AG08395 (cell line): ENCODE data around the gene ZSCAN10.

ENCODE experiments used
- DNase-seq: peaks from one replicate; pipeline ENCODE4 v3.0.0; 2012; ENCODE audit warnings: mixed read lengths, low spot score

ZSCAN10 gene

GRCh38 chr16:3112058-3112880 is 13.2 kb upstream of the ZSCAN10 start, which contains the start of gene ZNF205:
Gene ZNF205 (plus strand): TSS chr16:3112586. CDS start chr16:3113431, 845 bp downstream.
- DNase-seq, result peak; percentile 91

GRCh38 chr16:3106205-3106928 is 7.3 kb upstream of the ZSCAN10 start:
- DNase-seq, result peak; percentile 95

GRCh38 chr16:3101841-3102470 is 2.9 kb upstream of the ZSCAN10 start:
- DNase-seq, result no peak

- no peak for DNase-seq
Measured at GRCh38 chr16:3101018-3101840, 2.1 kb upstream of the ZSCAN10 start.

- peak; percentile 95 for DNase-seq
Measured at GRCh38 chr16:3099732-3100499, 822 bp upstream of the ZSCAN10 start.

GRCh38 chr16:3099395-3099731 is 269 bp upstream of the ZSCAN10 start:
- no peak for DNase-seq

GRCh38 chr16:3097266-3097665 is 1.8 kb downstream of the ZSCAN10 start:
- no peak for DNase-seq

GRCh38 chr16:3096362-3096761 is 2.7 kb downstream of the ZSCAN10 start:
- DNase-seq, result no peak

GRCh38 chr16:3095869-3096268 is 3.2 kb downstream of the ZSCAN10 start:
- DNase-seq, result no peak

- peak; percentile 41 for DNase-seq
Measured at GRCh38 chr16:3094289-3095027, 4.6 kb downstream of the ZSCAN10 start.

GRCh38 chr16:3092501-3092941 is 6.6 kb downstream of the ZSCAN10 start:
- no peak for DNase-seq

GRCh38 chr16:3091551-3091950 is 7.5 kb downstream of the ZSCAN10 start:
- no peak for DNase-seq

- no peak for DNase-seq
Measured at GRCh38 chr16:3089717-3090592, 9.1 kb downstream of the ZSCAN10 start.

GRCh38 chr16:3088925-3089716 is 10.0 kb downstream of the ZSCAN10 start:
- DNase-seq, result no peak

GRCh38 chr16:3088450-3088849 is 10.6 kb downstream of the ZSCAN10 start:
- DNase-seq, result no peak

- DNase-seq, result no peak
Measured at GRCh38 chr16:3087243-3088235, 11.6 kb downstream of the ZSCAN10 start.

- no peak for DNase-seq
Measured at GRCh38 chr16:3086596-3087242, 12.4 kb downstream of the ZSCAN10 start.
